Lung microvascular endothelial cell (primary cell): ENCODE measurements around the gene ITGB6. TPM values are rescaled to one million over a fixed set of nuclear protein-coding genes. Genes with fewer than 3 reads are reported as not detected.

ENCODE experiments used
- DNase-seq, 2 donors: peaks; one replicate each; pipeline versions ENCODE4 v3.0.0 to v3.0.0-alpha.2; 2010; ENCODE audit warnings: low read depth in 2 of 2
- total RNA-seq: library from RNA; depleted of rRNA; stranded (reverse); fragments of >200 nt; gene quantifications from 2 replicates; pipeline ENCODE4 v1.2.1, GENCODE V29; 2014

Gene ITGB6
- total RNA-seq, result not detected in 2 replicates

GRCh38 chr2:160199683-160200389, at the start of gene ITGB6:
ITGB6 (minus strand) TSS chr2:160200272; CDS start chr2:160200063, 209 bp downstream.
- DNase-seq, result no peak

DNA sequence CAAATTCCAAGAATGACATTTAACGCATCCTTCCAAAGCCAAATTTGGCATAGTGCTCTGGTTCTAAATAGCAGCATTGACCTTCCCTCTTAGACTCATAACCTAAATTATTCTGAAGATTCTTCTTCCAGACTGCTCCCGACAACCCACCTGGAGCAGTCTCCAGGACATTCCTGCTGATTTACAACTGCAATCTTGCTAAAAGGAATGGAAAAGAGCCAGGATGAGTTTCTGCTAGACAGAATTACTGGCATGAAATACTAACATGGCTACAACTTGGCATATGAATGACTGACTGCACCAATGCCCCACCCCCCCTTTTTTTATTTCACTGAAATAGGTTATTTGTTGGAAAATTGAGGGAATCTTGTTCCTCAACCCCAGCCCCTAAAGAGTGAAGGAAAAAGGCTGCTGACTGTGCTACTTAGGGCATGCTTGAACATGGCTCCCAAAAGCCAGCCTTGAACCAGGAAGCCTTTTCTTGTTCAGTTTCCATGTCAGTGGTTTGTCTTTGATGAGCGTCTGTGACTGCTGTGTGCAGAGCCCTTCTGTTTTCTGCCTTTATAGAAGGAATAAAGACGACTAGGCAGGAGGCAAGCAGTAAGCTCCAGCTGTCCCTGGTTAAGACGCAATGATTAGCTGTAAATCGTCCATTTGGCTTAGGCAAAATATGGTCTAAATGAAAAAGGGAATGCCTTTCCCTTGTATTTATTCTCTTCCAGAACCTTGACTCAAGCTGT, 47.4 kb upstream of the ITGB6 start:
- DNase-seq, result no peak

DNA sequence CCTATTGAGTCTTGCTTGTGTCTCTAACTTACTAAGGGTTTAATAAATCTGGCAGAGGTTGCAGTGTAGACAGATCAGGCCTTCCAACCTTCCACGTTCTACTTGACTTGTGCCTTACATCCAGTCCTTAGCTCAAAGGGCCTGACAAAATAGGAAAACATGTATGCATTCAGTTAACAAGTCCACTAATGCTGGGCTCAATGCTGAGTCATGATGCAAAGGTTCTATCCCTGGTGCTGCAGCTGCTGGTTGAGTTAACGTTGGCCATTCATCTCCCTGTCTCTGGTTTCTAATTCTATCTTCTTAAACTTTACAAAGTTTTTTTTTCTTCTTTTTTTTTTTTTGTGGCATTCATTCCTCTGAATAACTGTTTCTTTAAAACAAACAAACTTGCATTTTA, 46.3 kb upstream of the ITGB6 start:
- DNase-seq, result peak in 1 of 2 donors; percentile 41

- no peak for DNase-seq
These were observed 45.6 kb upstream of the ITGB6 start for GRCh38 chr2:160245614-160246155.

GRCh38 chr2:160242893-160243564, 43.0 kb upstream of the ITGB6 start:
- no peak for DNase-seq

GRCh38 chr2:160241251-160242137, 41.4 kb upstream of the ITGB6 start:
- peak; percentile 35 to 95 for DNase-seq

DNA sequence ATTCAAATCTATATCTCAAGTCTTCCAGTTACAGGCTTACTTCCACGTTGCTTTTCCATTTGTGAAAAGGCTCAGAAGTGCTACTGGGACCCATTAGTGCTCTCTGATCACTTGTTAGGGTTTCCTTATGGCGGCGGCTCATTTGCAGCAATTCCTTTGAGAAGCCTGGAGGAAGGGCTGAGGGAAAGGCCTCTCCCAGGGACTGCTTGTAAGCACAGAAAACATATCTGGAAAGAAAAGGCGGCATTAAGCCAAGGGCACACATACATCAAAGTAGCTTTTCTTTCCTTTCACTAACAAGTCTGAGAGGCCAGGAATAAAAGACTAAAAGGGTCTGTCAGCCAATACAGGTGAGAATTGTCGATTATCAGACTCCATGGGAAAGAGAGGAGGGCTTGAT, 39.4 kb upstream of the ITGB6 start:
- DNase-seq, result no peak

- DNase-seq, result no peak
These were observed 38.3 kb upstream of the ITGB6 start for GRCh38 chr2:160238392-160238791.

DNA sequence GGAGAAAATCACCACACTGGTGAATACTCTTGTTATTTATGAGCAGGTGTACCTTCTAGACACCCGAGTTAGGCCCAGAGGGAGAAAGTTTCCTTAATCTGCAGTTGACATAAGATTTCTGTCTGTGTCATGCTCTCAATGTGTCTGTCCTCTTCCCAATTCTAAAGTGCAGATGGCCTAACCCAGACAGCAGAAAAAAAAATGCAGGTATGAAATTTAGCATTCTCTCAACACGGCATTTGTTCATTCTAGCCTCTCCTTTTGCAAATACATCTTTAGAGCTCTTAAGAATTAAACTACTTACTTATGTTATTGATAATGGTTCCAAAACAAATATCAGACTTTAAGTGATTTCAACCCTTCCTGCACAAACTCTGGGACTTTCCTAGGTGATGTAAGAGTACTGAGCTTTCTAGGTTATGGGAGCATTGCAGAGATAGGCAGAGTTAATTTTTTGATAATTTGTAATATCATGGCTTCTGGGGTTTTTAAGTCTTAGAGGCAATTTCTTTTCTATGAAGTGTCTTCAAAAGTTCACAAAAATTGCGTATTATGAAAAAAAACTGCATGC, 32.9 kb upstream of the ITGB6 start:
- no peak for DNase-seq

DNA sequence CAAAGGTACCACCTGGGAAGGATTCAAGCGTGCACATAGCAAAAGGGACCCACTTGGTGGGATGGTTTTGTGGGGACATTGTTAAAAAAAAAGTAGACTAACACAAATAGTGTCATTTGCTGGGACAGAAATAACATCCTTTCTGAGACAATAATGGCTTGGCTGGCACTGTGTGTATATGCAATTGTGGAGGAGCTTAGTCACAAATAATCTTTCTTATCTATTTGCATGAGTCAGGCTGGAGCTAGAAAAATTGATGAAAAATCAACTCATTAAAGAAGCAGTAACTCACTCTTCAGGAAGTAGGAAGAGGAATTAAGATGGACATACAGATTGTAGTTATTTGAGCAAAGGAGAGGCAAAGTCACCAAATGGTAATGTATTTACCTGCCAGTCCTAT, 29.5 kb upstream of the ITGB6 start:
- DNase-seq, result peak; percentile 34 to 65

DNA sequence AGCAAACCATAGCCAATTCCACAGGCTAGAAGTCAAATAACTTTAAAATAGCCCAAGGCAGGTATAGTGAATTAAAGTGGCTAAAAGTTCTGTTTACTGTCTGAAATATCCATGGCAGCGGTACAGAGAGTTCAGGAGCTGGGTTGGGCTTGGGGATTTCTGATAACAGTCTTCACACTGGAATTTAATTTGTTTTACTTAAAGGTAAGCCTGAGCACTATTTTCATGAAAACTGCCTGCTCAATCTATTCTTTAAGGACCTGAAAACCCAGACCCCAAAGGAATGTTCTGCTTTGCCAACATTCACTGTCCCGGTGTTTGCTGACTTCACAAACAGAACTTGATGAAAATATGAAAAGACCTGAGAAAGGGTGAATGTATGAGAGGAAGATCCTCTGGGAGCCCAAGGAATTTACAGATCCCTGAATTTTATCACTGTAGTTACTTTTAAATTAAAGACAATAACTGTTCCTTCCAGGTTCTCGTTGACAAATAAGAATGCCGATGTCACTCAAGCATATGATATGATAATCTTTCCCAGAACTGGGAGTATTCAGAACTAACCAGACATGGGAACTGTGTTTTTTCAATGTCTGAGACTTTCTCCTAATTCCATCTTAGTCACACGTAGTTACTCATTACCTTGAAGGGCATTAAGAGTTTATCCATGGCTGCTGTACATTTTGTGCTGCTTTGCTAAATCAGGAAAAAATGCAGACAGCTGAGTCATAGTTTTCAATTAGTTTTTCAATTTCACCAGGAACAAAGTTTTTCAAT, 28.3 kb upstream of the ITGB6 start:
- peak; percentile 24 to 88 for DNase-seq

DNA sequence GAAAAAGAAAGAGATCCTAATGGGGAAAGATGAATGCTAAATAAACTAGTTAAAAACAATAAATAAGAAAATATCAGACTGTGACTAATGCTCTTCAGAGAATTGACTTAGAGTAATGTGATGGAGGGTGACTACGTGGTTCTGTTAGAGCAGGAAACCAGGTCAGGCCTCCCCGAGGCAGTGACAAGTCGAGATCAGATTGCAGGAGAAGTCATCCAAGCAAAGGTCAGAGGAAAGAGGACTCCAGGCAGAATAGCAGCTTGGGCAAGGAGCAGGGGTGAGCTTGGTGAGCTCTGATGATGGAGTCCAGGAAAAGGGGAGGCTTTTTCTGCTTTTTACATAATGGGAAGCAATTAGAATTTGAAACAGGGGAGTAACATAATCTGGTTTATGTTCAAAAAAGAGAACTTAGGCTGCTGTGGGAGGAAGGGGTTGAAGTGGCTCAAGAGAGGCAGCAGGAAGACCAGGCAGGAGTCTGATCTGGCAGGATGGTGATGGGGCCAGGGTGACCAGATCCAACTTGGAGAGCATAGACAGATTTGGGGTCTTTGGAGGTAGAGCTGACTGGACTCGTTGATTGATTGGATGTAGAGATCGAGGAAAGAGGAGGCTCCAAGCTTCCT, 27.3 kb upstream of the ITGB6 start:
- DNase-seq, result peak in 1 of 2 donors; percentile 92

DNA sequence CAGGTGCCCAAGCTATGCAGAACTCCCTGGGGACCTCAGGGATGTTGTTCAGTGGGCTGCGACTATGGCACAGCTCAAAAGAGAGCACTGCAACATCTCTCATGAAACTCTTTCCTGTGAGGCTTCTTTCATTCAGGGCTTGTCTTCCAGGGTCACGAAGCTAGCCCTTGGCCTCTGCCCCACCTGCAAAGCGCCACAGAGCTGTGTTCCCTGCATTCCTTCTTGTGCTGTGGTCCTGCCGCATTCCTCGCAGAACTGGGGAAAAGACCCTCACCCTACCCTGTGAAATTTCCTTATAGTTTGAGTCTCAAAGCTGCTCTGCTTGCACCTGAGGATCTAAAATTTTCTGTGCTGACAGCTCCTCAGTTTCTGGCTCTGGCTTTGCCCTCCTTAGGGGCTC, 26.3 kb upstream of the ITGB6 start:
- DNase-seq, result no peak

DNA sequence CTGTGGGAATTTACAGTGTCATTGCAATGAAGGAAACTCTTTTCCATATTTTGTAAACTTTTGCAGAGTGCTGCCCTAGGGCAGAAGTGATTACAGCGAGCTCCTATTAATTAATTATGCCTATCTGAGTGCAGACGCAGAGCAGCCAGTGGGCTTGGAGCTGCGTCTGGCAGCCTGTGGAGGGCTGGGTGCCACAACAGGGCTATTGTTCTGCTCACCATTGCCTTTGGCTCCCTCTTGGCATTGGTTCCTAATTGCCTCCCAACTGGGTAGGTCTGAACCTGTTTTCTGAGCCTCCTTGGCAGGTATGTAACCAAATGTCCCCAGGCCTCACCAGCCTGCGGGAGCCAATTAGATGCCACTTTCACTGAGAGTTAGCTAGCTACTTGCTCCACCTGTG, 25.6 kb upstream of the ITGB6 start:
- no peak for DNase-seq

DNA sequence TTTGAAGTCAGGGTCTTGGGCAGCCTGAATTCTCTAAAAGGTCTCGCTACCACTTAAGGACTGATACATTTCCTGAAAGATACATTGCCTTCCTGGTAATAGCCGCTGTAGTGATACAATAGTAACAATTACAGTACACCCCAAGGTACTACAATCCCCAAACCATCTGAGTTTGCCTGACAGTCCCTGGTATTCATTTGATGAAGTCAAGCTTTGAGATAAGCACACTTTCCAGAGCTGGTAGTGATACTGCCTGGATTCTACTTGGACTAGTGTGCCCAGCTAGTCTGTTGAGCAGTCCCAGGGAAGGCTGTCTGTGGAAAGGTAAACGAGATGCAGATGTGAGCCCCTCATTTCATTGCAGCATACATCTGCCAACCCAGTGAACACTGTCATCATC, 24.4 kb upstream of the ITGB6 start:
- DNase-seq, result no peak

DNA sequence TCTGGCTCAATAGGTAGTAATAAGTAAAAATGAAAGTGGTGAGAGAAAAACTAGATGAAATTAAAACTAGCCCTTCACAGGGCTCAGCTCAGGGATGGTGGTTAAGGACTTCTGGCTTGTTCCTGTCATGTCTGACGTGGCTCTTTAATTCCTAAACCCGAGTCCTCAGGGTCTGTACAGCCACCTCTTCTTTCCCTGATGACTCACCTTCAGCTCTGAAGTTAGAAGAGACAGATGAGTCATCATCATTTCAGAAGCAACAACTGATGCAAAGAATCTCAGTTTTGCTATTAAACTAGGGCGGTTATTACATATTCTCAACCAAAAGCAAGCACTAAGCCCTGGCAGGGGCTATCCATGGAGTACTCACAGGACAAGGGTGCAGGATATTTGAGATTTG, 24.0 kb upstream of the ITGB6 start:
- DNase-seq, result peak; percentile 42 to 94

DNA sequence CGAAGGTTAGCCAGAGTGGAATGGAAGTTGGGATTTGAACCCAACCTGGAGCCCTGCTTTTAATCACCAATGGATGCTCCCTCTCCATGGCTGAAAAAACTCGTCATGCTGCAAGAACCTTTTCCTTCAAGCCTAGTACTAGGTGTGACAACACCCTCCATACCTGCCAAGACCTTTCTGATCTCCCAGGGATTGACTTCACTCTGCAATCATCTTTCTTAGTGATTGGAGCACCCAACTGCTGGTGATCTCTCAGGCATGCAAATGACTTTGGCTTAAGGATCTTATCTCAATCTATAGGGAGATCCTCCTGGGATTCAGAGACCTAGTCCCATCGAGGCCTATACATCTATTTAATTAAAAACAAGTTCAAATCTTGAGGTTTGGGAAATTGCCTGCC, 23.5 kb upstream of the ITGB6 start:
- DNase-seq, result no peak

- DNase-seq, result no peak
These were observed 22.6 kb upstream of the ITGB6 start for GRCh38 chr2:160222546-160223283.
